GM21390 (cell line): ENCODE results near the gene ERAL1.
"Not testable (repeated sequence)": the region's sequence is repeated elsewhere in the genome, so short reads cannot be mapped to it uniquely, and the experiment has no call there.

Experiments used
- ATAC-seq: cut with Tn5 transposase; IDR thresholded peaks from one replicate; pipeline ENCODE4 v1.9.1; 2021; ENCODE audit not compliant: unreplicated experiment

ERAL1 gene

GRCh38 chr17:28897769-28898526, 43.1 kb downstream of the ERAL1 start:
- ATAC-seq: no peak

GRCh38 chr17:28898527-28898955, 43.7 kb downstream of the ERAL1 start:
- no peak for ATAC-seq

GRCh38 chr17:28899212-28899815, 44.5 kb downstream of the ERAL1 start:
- ATAC-seq: no peak

- ATAC-seq: no peak
Measured at GRCh38 chr17:28900986-28901726, 46.3 kb downstream of the ERAL1 start.

- ATAC-seq: peak; percentile 33
Measured at GRCh38 chr17:28901866-28902818, 47.3 kb downstream of the ERAL1 start.

GRCh38 chr17:28902819-28903545, 48.2 kb downstream of the ERAL1 start, which contains the start of gene DHRS13:
Gene DHRS13, minus strand, starts transcription at chr17:28903079. Its CDS starts 135 bp downstream, at chr17:28902944.
- ATAC-seq: peak; percentile 84

GRCh38 chr17:28903546-28903841, 48.7 kb downstream of the ERAL1 start:
- ATAC-seq: not testable (repeated sequence)

- ATAC-seq: no peak
Measured at GRCh38 chr17:28904800-28905199, 50.0 kb downstream of the ERAL1 start.

- no peak for ATAC-seq
Measured at GRCh38 chr17:28906276-28906675, 51.5 kb downstream of the ERAL1 start.

GRCh38 chr17:28906706-28907438, 52.1 kb downstream of the ERAL1 start:
- ATAC-seq: no peak

- no peak for ATAC-seq
Measured at GRCh38 chr17:28907709-28908475, 53.1 kb downstream of the ERAL1 start.

GRCh38 chr17:28908640-28909167, 53.9 kb downstream of the ERAL1 start:
- ATAC-seq: no peak

GRCh38 chr17:28910534-28910933, 55.7 kb downstream of the ERAL1 start:
- no peak for ATAC-seq
